K562 (cell line): ENCODE measurements around the gene GAB2.

Source experiments
- CBX8 ChIP-seq: fragments of 200-600 bp; sonication (generic); IDR thresholded peaks from 2 replicates; pipeline ENCODE4 v1.6.1; 2012; ENCODE audit warnings: borderline replicate concordance, mixed run types, low read depth, mild to moderate bottlenecking, moderate library complexity, mixed read lengths, low read length, control low read depth, inconsistent platforms; ENCODE audit not compliant: poor library complexity, severe bottlenecking; ENCODE audit errors: extremely low read depth
- DNMT1 ChIP-seq: fragments of 450-650 bp; IDR thresholded peaks from 2 replicates; pipeline ENCODE4 v1.6.1; 2016; ENCODE audit warnings: antibody characterized with exemption, mild to moderate bottlenecking
- RBFOX2 ChIP-seq: fragments of 200-400 bp; formaldehyde crosslinking; IDR thresholded peaks from 2 replicates; pipeline ENCODE4 v1.6.1; 2017; ENCODE audit warnings: low read depth, mild to moderate bottlenecking, low read length, moderate library complexity
- ZNF79 ChIP-seq: fragments of 250-450 bp; sonication (Bioruptor Pico); IDR thresholded peaks from 2 replicates; pipeline ENCODE4 v1.4.0; 2020; ENCODE audit warnings: low read depth, mild to moderate bottlenecking, moderate library complexity
- TF ChIP-seq, protein P1 (sequence below): sonication (generic); formaldehyde crosslinking; IDR thresholded peaks from 2 replicates; pipeline ENCODE4 v1.8.0; 2022; ENCODE audit warnings: mild to moderate bottlenecking, missing genetic modification reagents, borderline replicate concordance
- TF ChIP-seq, protein P2 (sequence below): fragments of 450-650 bp; formaldehyde crosslinking; IDR thresholded peaks from 2 replicates; pipeline ENCODE4 v1.4.0; 2022; ENCODE audit warnings: missing genetic modification characterization
- TF ChIP-seq, protein P3 (sequence below): sonication (generic); formaldehyde crosslinking; IDR thresholded peaks from 2 replicates; pipeline ENCODE4 v1.8.0; 2023; ENCODE audit warnings: mild to moderate bottlenecking, missing genetic modification reagents

DNA sequence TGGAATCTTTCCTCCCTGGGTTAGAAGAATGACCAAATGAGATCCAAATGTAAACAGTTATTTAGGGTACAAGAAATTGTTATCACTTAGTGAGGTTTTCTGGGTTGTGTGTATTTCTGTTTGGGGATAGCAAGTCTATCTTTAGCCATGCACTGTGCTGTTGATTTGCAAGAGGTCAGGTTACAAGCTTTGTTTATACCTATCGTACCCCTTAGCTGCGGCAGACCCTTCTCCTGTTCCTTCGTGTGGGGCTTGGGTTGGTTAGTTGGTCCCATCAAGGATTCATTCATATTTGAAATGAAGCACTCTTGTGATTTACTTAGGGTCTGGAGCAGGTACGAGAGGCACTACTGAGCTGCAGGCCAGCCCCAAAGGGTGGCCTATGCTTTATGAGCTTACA, 156.3 kb downstream of the GAB2 start:
- TF ChIP-seq, protein P1, sequence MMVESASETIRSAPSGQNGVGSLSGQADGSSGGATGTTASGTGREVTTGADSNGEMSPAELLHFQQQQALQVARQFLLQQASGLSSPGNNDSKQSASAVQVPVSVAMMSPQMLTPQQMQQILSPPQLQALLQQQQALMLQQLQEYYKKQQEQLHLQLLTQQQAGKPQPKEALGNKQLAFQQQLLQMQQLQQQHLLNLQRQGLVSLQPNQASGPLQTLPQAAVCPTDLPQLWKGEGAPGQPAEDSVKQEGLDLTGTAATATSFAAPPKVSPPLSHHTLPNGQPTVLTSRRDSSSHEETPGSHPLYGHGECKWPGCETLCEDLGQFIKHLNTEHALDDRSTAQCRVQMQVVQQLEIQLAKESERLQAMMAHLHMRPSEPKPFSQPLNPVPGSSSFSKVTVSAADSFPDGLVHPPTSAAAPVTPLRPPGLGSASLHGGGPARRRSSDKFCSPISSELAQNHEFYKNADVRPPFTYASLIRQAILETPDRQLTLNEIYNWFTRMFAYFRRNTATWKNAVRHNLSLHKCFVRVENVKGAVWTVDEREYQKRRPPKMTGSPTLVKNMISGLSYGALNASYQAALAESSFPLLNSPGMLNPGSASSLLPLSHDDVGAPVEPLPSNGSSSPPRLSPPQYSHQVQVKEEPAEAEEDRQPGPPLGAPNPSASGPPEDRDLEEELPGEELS (CRISPR knock-in tag), result no peak
- no peak for TF ChIP-seq RBFOX2
- no peak for TF ChIP-seq CBX8
- TF ChIP-seq DNMT1, result no peak
- TF ChIP-seq, protein P2, sequence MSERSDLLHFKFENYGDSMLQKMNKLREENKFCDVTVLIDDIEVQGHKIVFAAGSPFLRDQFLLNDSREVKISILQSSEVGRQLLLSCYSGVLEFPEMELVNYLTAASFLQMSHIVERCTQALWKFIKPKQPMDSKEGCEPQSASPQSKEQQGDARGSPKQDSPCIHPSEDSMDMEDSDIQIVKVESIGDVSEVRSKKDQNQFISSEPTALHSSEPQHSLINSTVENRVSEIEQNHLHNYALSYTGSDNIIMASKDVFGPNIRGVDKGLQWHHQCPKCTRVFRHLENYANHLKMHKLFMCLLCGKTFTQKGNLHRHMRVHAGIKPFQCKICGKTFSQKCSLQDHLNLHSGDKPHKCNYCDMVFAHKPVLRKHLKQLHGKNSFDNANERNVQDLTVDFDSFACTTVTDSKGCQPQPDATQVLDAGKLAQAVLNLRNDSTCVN (CRISPR knock-in tag), result no peak
- no peak for TF ChIP-seq ZNF79
- TF ChIP-seq, protein P3, sequence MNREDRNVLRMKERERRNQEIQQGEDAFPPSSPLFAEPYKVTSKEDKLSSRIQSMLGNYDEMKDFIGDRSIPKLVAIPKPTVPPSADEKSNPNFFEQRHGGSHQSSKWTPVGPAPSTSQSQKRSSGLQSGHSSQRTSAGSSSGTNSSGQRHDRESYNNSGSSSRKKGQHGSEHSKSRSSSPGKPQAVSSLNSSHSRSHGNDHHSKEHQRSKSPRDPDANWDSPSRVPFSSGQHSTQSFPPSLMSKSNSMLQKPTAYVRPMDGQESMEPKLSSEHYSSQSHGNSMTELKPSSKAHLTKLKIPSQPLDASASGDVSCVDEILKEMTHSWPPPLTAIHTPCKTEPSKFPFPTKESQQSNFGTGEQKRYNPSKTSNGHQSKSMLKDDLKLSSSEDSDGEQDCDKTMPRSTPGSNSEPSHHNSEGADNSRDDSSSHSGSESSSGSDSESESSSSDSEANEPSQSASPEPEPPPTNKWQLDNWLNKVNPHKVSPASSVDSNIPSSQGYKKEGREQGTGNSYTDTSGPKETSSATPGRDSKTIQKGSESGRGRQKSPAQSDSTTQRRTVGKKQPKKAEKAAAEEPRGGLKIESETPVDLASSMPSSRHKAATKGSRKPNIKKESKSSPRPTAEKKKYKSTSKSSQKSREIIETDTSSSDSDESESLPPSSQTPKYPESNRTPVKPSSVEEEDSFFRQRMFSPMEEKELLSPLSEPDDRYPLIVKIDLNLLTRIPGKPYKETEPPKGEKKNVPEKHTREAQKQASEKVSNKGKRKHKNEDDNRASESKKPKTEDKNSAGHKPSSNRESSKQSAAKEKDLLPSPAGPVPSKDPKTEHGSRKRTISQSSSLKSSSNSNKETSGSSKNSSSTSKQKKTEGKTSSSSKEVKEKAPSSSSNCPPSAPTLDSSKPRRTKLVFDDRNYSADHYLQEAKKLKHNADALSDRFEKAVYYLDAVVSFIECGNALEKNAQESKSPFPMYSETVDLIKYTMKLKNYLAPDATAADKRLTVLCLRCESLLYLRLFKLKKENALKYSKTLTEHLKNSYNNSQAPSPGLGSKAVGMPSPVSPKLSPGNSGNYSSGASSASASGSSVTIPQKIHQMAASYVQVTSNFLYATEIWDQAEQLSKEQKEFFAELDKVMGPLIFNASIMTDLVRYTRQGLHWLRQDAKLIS (CRISPR knock-in tag), result no peak
